T follicular helper cell (primary cell): ENCODE measurements around the gene SPATA45.

Experiments
- DNase-seq: peaks from one replicate; pipeline ENCODE4 v3.0.0-alpha.2; 2020; ENCODE audit warnings: low read depth

The SPATA45 gene

GRCh38 chr1:212828395-212828794 lies 19.1 kb downstream of the SPATA45 start:
- no peak for DNase-seq

GRCh38 chr1:212827831-212828278 lies 19.6 kb downstream of the SPATA45 start:
- no peak for DNase-seq

GRCh38 chr1:212827171-212827776 lies 20.2 kb downstream of the SPATA45 start:
- no peak for DNase-seq

GRCh38 chr1:212825798-212826452 lies 21.5 kb downstream of the SPATA45 start:
- DNase-seq, result no peak

- DNase-seq, result no peak
These were observed 23.2 kb downstream of the SPATA45 start for GRCh38 chr1:212824201-212824600.

- DNase-seq, result no peak
These were observed 24.5 kb downstream of the SPATA45 start for GRCh38 chr1:212822956-212823355.

GRCh38 chr1:212820969-212821368 lies 26.5 kb downstream of the SPATA45 start:
- no peak for DNase-seq

GRCh38 chr1:212819726-212820125 lies 27.7 kb downstream of the SPATA45 start:
- DNase-seq, result no peak

- DNase-seq, result no peak
These were observed 30.7 kb downstream of the SPATA45 start for GRCh38 chr1:212816567-212817278.

- no peak for DNase-seq
These were observed 32.7 kb downstream of the SPATA45 start for GRCh38 chr1:212814537-212815334.

- DNase-seq, result no peak
These were observed 41.7 kb downstream of the SPATA45 start for GRCh38 chr1:212805767-212806166.

GRCh38 chr1:212797681-212798080 lies 49.8 kb downstream of the SPATA45 start:
- no peak for DNase-seq

GRCh38 chr1:212794561-212795014 lies 52.9 kb downstream of the SPATA45 start:
- no peak for DNase-seq

- DNase-seq, result no peak
These were observed 55.0 kb downstream of the SPATA45 start for GRCh38 chr1:212792396-212792908.

- DNase-seq, result peak; percentile 85
These were observed 55.6 kb downstream of the SPATA45 start, which contains the start of the genes NSL1 and TATDN3 for GRCh38 chr1:212791676-212792395. Gene NSL1 (minus strand): TSS chr1:212791777. CDS start chr1:212791763, 14 bp downstream. Gene TATDN3 (plus strand): TSS chr1:212791894. CDS start chr1:212791922, 28 bp downstream.

- no peak for DNase-seq
These were observed 56.2 kb downstream of the SPATA45 start for GRCh38 chr1:212791261-212791675.

- DNase-seq, result no peak
These were observed 61.6 kb downstream of the SPATA45 start for GRCh38 chr1:212785871-212786270.

GRCh38 chr1:212783976-212784375 lies 63.5 kb downstream of the SPATA45 start:
- no peak for DNase-seq

GRCh38 chr1:212782422-212783154 lies 64.9 kb downstream of the SPATA45 start:
- no peak for DNase-seq

GRCh38 chr1:212781225-212781624 lies 66.2 kb downstream of the SPATA45 start:
- DNase-seq, result no peak
